GM19023 (cell line): ENCODE results near the gene NDUFS7.
"Not testable (repeated sequence)": the region's sequence is repeated elsewhere in the genome, so short reads cannot be mapped to it uniquely, and the experiment has no call there.

Experiments
- ATAC-seq: cut with Tn5 transposase; IDR thresholded peaks from one replicate; pipeline ENCODE4 v1.9.1; 2021; ENCODE audit warnings: mild to moderate bottlenecking, moderate library complexity; ENCODE audit not compliant: unreplicated experiment

The NDUFS7 gene

DNA sequence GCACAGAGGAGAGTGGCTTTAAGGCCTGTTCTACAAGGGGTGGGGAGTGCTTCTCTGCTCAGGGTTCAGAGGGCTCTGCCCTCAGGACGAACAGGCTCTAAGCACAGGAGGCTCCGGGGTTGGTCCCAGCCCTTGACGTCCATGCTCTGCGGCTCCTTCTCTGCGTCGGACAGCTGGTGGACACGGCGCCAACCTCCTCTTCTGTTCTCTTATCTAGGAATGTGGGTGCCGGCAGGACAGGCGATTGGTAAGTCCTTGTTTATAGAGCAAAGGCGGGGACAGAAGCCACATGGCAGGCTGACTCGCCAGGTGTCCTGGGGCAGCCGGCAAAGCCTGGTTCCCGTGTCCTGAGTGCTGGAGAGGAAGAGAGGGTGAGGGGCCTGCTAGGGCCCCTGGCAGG lies 46.0 kb downstream of the NDUFS7 start:
- no peak for ATAC-seq

DNA sequence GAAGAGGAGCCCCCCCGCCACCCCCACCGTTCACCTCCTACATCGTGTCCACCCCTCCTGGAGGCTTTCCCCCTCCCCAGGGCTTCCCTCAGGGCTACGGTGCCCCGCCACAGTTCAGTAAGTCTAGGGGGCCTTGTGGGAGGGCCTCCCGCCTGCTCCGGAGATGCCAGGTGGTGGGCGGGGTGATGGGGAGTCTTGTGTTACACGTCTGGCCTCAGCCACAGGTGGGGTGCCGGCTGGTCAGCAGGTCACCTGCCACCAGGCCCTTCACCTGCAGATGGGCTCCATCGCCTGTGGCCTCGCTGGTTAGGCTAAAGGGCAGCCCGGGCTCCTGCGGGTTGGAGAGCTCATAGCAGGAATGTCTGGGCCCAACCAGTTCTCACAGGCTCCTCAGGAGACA lies 46.5 kb downstream of the NDUFS7 start:
- ATAC-seq: no peak

DNA sequence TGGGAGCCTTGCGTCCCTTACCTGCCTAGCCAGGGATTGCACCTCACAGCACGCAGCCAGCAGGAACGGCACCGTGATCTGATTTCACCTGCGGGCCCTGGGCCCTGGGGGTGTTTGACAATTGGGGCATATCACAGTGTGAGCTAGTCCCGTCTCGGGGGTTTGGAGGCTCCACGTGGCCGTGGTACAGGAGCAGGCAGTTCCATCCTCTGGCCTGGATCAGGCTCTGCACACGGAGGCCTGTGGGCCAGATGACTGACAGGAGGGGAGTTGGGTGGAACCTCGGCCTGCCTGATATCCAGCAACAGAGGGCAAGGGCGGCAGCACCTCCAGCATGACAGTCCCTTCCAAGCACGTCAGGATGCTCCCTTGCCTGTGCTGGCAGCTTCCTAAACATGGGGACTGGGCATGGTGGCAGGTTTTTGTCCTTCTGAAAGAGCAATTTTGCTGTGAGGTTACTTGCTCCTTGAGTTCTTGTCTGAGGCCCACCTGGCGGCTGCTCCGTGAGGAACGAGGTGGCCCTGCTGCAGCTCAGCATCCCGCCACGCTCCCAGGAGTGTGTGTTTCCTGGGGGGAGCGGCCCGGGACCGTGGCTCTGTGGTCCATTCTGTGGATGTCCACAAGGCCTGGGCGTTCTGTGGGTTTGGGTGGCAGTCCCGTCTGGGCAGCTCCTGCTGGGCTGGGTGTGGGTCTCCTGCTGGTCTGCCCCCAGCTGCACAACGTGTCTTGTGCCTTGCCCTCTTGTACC lies 48.2 kb downstream of the NDUFS7 start:
- no peak for ATAC-seq

DNA sequence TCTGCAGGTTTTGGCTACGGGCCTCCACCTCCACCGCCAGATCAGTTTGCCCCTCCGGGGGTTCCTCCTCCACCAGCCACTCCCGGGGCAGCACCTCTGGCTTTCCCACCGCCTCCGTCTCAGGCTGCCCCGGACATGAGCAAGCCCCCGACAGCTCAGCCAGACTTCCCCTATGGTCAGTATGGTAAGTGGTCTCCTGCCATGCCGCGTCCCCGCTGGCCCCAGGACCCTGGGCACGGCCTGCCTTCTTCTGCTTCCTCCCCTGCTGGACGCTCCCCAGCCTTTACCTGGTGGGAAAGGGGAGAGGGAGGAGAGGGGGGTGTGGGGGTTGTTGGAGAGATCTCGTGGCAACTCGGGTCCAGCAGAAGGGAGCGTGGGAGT lies 48.8 kb downstream of the NDUFS7 start:
- ATAC-seq: no peak

DNA sequence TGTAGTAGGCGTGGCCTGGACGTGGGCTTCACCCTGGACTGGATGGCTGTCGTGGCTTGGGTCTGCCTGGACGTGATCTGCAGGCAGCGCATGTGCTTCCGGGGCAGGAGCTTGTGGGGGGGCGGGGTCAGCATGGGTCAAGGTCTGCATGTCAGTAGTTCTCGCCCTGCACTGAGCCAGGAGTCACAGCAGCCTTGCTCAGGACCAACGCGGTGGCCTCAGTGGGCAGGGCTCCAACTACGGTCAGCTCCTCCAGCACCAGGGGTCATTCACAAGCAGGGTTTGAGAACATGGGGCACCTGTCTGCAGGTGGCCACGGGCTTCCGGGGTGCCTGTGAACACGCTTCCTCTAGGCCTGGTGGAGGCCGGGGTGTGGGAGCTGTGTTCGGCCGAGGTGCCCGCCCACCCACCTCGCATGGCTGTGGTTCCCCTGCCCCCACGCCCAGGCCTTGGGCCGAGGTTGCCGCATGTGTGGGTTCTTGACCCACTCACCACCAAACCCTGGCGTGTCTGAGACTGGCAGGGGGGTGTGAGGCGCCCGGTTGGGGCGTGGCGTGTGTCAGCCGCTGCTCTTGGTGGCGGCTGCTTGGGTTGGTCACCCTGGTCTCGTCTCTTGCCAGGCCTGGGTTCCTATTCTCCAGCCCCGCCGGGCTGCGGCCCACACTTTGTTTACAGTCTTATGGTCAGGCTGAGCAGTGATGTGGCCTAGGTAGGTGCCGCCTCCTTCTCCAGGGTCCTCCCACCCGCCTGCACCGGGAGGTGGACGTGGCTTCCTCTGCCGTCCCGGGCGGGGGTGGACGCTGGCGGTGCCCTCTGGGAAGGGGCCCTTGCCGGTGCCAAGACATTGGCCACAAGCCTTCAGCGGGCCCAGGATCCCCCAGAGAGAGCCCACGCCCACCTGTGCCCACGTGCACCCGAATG lies 49.7 kb downstream of the NDUFS7 start:
- no peak for ATAC-seq

DNA sequence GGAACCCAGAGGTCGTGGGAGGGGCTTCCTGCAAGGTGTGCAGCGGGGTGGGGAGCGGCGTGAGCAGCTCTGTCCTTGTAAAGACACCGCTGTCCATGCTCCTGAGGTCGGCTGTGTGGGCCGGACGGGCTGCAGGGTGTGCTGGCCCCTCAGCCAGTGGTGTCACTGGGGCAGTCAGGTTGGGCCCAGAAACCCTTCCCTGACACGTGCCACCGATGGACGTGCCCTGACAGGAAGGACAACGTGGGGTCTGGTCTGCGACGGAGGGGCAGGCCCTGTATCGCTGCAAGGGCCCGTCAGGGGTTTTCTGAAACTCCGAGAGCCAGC lies 50.3 kb downstream of the NDUFS7 start:
- ATAC-seq: no peak

DNA sequence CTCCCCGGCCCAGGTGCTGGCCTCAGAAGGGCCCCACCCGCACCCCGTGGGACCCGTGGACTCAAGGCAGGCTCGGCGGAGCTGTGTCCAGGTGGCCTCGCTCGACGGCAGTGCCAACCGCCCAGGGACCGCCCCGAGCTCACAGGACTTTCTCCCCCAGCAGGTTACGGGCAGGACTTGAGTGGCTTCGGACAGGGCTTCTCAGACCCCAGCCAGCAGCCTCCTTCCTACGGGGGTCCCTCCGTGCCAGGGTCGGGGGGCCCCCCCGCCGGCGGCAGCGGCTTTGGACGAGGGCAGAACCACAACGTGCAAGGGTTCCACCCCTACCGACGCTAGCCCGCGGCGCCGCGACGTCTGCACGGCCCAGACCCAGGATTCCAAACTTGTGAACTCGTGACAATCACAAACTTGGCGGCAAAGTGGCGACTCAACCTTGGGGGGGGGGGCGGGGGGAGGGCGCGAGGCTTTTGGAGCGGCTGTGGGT lies 50.9 kb downstream of the NDUFS7 start:
- no peak for ATAC-seq

DNA sequence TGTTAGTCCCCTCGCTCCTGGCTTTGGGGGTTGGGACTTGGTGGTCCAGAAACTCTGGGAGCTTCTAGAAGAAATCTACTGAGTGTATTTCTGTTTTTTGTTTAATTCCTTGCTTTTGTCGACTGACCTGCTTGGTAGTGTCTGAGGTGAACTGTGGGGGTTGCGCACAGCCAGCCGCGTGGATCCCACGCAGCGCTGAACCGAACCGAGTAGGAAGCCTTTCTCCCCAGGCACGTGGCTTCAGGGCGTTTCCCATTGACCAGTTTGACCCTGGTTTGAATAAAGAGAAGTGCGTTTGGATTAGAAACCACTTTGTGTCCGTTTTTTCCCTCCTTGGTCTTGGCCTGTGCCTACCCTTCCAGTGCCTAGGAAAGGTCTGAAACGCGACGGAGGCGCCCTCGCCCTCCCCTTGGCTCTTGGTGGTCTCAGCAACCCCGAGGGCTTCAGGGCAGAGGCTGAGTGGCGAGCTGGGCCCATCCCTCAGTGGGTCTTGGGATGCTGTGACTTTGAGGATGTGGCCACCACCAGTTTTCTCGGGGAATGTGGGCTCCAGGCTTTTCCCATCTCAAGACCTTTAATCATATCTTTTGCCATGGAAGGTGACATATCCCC lies 51.8 kb downstream of the NDUFS7 start:
- no peak for ATAC-seq

DNA sequence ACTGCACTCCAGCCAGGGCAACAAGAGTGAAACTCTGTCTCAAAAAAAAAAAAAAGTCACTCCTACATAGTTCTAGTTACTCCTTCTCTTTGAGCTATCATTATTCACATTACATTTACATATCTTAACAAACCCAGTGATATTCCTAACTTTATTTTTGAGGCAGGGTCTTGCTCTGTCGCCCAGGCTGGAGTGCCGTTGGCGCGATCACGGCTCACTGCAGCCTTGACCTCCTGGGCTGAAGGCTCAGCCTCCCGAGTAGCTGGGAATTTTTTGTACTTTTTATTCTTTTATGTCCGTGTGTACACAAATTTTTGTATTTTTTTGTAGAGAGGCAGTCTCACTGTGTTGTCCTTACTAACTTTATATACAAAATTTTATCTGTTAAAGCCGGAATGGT lies 53.9 kb downstream of the NDUFS7 start:
- no peak for ATAC-seq

DNA sequence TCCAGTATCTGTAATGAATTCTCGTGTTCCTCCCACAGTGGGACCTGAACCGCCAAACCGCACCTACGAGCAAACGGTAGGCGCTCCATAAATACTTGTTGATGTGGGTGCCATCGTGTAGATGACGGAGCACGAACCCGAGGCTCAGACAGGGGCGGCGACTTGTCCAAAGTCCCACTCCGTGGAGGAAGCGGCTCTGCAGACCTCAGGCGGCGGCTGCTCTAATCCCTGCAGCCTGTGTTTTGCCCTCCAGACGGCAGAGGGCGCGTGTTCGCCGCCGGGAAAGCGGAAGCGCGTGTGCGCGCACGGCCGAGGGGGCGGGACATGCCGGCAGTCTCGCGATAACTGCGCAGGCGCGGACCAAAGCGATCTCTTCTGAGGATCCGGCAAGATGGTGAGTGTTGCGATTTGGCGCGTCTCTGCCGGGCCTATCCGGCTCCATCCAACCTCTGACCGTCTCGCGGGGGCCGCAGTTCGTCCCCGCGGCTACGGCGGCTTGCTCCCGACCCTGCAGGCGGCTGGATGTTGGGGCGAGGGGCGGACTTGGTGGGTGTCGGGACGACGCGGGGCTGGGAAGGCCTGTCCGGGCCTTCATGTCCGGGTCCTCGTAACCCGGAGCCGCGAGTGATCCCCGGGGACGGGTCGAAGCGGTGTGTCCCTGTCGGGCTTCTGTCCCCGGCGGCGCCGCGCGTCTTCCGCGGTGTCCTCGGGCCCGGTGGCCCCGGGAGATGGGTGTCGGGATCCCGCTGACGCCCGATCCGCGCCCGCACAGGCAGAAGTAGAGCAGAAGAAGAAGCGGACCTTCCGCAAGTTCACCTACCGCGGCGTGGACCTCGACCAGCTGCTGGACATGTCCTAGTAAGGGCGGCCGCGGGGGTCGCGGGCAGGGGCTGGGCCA lies 54.6 kb downstream of the NDUFS7 start, which contains the start of gene RPS15:
Gene RPS15 (plus strand): TSS at position 362 of the 898 bp plus-strand sequence. CDS start 30 bp downstream, at position 392.
- ATAC-seq: peak; percentile 77

DNA sequence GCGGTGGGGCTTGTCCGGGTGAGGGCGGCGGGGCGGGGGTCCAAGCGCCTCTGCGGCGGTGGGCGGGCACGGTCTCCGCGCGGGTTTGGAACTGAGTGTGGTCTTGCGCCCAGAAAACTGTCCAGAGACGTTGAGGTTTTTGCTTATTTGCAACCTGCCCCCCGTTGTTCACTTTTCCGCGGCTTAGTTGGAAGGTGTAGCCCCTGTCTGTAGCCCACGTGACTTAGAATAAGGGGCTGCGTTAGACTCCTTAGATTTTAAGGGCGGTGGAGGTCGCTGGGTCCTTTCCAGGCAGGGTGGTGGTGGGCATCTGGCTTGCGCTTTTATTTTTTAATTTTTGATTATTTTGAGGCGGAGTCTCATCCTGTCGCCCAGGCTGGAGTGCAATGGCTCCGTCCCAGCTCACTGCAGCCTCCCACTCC lies 55.2 kb downstream of the NDUFS7 start:
- no peak for ATAC-seq

DNA sequence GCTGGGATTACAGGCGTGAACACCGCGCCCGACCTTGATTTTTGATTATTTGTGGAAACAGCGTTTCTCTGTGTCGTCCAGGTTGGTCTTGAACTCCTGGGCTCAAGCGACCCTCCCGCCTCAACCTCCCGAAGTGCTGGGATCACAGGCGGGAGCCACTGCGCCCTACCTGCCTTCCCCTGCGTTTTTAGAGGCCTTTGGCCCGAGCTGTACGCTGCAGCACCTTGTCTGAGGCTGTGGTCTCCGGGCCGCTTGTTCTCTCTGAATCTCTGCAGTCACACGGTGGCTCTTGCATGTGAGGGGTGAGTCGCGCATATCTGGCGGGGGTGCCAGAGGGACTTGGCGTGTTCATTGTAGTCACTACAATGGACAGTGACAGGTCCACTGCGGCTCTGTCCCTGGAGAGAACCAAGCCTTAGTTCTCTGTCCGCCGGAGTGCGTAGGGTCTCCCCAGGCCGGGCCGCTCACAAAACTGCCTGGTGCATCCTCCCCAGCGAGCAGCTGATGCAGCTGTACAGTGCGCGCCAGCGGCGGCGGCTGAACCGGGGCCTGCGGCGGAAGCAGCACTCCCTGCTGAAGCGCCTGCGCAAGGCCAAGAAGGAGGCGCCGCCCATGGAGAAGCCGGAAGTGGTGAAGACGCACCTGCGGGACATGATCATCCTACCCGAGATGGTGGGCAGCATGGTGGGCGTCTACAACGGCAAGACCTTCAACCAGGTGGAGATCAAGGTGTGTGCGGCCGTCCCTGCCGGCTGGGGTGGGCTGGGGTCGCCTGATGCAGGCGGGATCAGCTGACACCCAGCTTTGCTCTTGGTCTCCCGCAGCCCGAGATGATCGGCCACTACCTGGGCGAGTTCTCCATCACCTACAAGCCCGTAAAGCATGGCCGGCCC lies 56.1 kb downstream of the NDUFS7 start:
- not testable (repeated sequence) for ATAC-seq

DNA sequence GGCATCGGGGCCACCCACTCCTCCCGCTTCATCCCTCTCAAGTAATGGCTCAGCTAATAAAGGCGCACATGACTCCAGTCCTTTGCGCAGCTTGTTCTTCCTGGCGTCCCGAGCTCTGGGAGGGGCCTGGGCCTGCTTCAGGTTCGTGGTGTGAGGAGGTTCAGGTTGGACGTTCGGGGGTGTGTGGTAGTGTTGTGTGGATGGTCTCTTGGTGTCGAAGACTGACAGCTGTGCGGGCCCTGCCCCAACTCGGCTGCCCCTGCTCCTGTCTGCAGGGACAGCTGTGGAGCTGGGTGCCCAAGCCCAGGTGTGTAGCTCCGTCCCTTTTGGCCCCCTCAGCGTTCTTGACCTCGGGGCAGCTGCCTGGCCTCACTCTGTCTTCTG lies 56.7 kb downstream of the NDUFS7 start:
- ATAC-seq: no peak

DNA sequence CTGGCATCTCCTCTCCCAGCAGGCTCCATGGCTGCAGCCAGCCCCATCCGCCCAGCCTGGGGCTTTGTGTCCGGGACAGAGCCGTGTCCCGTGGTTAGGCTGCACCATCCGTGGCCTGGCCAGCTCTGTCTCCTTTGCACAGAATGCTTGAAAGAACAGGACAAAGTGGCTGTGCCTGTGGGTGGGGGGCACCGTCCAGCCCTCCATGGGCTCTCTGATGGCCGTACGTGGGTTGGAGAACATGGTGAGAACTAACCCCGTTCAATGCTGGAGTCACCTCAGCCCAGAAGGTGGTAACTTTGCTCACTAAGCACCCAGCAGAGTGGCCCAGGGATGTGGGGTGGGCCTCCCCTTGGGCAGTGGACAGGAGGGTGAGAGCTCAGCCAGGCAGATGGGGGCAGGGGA lies 57.3 kb downstream of the NDUFS7 start:
- ATAC-seq: no peak

DNA sequence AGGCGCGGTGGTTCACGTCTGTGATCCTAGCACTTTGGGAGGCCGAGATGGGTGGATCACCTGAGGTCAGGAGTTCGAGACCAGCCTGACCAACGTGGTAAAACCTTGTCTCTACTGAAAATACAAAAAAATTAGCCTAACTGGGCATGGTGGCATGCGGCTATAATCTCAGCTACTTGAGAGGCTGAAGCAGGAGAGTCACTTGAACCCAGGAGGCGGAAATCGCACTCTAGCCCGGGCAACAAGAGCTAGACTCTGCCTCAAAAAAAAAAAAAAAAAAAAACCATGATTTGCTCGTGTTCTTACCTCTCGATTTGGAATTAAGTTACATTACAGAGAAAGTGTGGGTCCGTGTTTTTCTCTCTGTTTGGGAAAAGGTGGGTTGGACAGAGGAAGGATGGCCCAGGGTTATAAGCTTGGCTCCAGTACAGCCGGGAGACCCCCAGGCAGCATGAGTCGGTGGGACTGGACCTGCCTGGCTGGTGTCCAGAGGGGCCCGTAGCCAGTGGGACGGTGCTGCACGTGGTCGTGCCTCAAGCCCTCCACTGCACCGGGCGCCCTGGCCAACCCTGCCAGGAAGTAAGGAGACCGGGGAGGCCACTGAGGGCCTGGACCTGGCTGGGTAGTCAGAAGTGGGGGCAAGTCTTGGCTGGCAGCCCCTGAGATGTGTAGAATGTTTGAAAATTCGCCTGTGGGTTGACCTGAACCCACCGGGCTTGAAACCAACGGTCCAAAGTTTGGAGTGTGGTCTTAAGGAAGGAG lies 58.2 kb downstream of the NDUFS7 start:
- no peak for ATAC-seq
